Adrenal gland (tissue), 5 donors: ENCODE results near the gene SAT2.

Source experiments
- CTCF ChIP-seq, 6 experiments: fragments of 450-650 bp in 4 of 6; fragments of 200-600 bp in 2 of 6; sonication (generic) in 1 of 6; IDR thresholded peaks; 1 replicate in 5 of 6; 2 replicates in 1 of 6; pipeline versions ENCODE4 v1.5.1 to v1.8.0; 2016 to 2021; ENCODE audit warnings: antibody characterized with exemption in 6 of 6, mild to moderate bottlenecking in 2 of 6, moderate library complexity in 1 of 6
- POLR2A ChIP-seq, 2 donors: fragments of 450-650 bp; IDR thresholded peaks; one replicate each; pipeline ENCODE4 v1.6.1; 2017; ENCODE audit warnings: antibody characterized with exemption in 2 of 2, mild to moderate bottlenecking in 2 of 2, moderate library complexity in 1 of 2
- donor health status: DM: no; HTN: no; CAD: no.

- TF ChIP-seq CTCF (IDR thresholded peaks at IDR 0.05) (no peak), POLR2A (IDR thresholded peaks at IDR 0.05) (no peak)
These were observed 36.9 kb downstream of the SAT2 start for GRCh38 chr17:7590743-7591142.
